OCI-LY7 (cell line): ENCODE measurements around the gene ZNF154. TPM values are rescaled to one million over a fixed set of nuclear protein-coding genes. Genes with fewer than 3 reads are reported as not detected.

Experiments used
- BruUV-seq: library from RNA; stranded (reverse); fragments of 400-500 nt; replicated peaks from 2 replicates; lab custom pipeline; 2021; lab: Mats Ljungman, UMichigan
- CTCF ChIA-PET: fragments of 300-600 bp; sonication (Branson Sonifier 250); formaldehyde crosslinking; loops from one replicate; lab custom pipeline; 2022; ENCODE audit warnings: antibody characterized with exemption; ENCODE audit not compliant: unreplicated experiment; lab: Charles Lee
- POLR2A ChIA-PET: fragments of 300-600 bp; sonication (Branson Sonifier 250); formaldehyde crosslinking; loops from one replicate; lab custom pipeline; 2022; ENCODE audit warnings: antibody characterized with exemption; lab: Charles Lee
- DNase-seq: peaks from one replicate; pipeline ENCODE4 v3.0.0-alpha.2; 2015; ENCODE audit warnings: low spot score
- H2AFZ ChIP-seq: fragments of 200-600 bp; sonication (generic), shearing (Covaris generic); 2 replicates; pipeline ENCODE4 v1.6.1; 2014; ENCODE audit warnings: mild to moderate bottlenecking, antibody characterized with exemption, low read length, moderate library complexity
- H3K27ac ChIP-seq: fragments of 200-600 bp; sonication (generic); 2 replicates; pipeline ENCODE4 v1.5.1; 2014; ENCODE audit warnings: mixed run types, low read depth, mild to moderate bottlenecking, moderate library complexity, low read length, inconsistent platforms; ENCODE audit not compliant: poor library complexity, severe bottlenecking
- H3K36me3 ChIP-seq: fragments of 200-600 bp; sonication (generic); 2 replicates; pipeline ENCODE4 v1.6.1; 2014; ENCODE audit warnings: mild to moderate bottlenecking, antibody characterized with exemption, low read length, moderate library complexity, mixed read lengths; ENCODE audit not compliant: insufficient read depth
- H3K4me1 ChIP-seq: fragments of 200-600 bp; sonication (generic); 2 replicates; pipeline ENCODE4 v1.5.1; 2014; ENCODE audit warnings: mild to moderate bottlenecking, low read length; ENCODE audit not compliant: insufficient read depth, poor library complexity, severe bottlenecking
- H3K4me2 ChIP-seq: fragments of 200-600 bp; sonication (generic); 2 replicates; pipeline ENCODE4 v1.6.1; 2014; ENCODE audit warnings: mild to moderate bottlenecking, low read length
- H3K4me3 ChIP-seq: fragments of 200-600 bp; sonication (generic); 2 replicates; pipeline ENCODE4 v1.5.1; 2014; ENCODE audit warnings: mild to moderate bottlenecking, low read depth, low read length; ENCODE audit not compliant: poor library complexity, severe bottlenecking
- H3K79me2 ChIP-seq: fragments of 200-600 bp; sonication (generic); 2 replicates; pipeline ENCODE4 v1.6.1; 2016; ENCODE audit warnings: low read depth, mild to moderate bottlenecking, low read length, moderate library complexity, mixed read lengths; ENCODE audit not compliant: insufficient read depth
- H3K9me2 ChIP-seq: fragments of 200-600 bp; sonication (generic); 2 replicates; pipeline ENCODE4 v1.6.1; 2016; ENCODE audit warnings: mild to moderate bottlenecking, low read length, mixed read lengths; ENCODE audit not compliant: insufficient read depth
- H3K9me3 ChIP-seq: fragments of 200-600 bp; sonication (generic); 2 replicates; pipeline ENCODE4 v1.6.1; 2014; ENCODE audit warnings: mild to moderate bottlenecking, mixed run types, low read length, mixed read lengths
- H4K20me1 ChIP-seq: fragments of 200-600 bp; sonication (generic); 2 replicates; pipeline ENCODE4 v1.6.1; 2014; ENCODE audit warnings: mild to moderate bottlenecking, antibody characterized with exemption, low read length, moderate library complexity, mixed read lengths; ENCODE audit not compliant: insufficient read depth
- CTCF ChIP-seq: fragments of 200-600 bp; sonication (generic); conservative IDR thresholded peaks from 2 replicates; pipeline ENCODE4 v1.5.1; 2014; ENCODE audit warnings: mild to moderate bottlenecking, antibody characterized with exemption, low read length, moderate library complexity, mixed read lengths
- EZH2phosphoT487 ChIP-seq: fragments of 200-600 bp; sonication (generic); IDR thresholded peaks from 2 replicates; pipeline ENCODE4 v1.6.1; 2018; ENCODE audit warnings: low read depth, borderline replicate concordance, mild to moderate bottlenecking, mixed run types, antibody characterized with exemption, low read length, moderate library complexity, mixed read lengths
- intact Hi-C: fragments of 100-400 bp; cut with micrococcal nuclease; formaldehyde crosslinking; loops from one replicate; pipeline ENCODE4 v1.10.0; 2022; ENCODE audit not compliant: unreplicated experiment
- total RNA-seq, 2 experiments: library from RNA; depleted of rRNA in 1 of 2; stranded (reverse); fragments of >200 nt in 1 of 2; shearing (Covaris generic) in 1 of 2; gene quantifications; 2 replicates each; pipeline ENCODE4 v1.2.3, GENCODE V29; 2014 to 2022

ZNF154 gene
- total RNA-seq, 2 experiments from 2014 or later: not detected

GRCh38 chr19:57648331-57649003 lies 60.5 kb downstream of the ZNF154 start:
- Histone ChIP-seq H3K4me3 (no peak overlapping the region), H3K79me2 (no peaks in the 10 kb centered on the region), H3K9me2 (no peaks in the 10 kb centered on the region), H3K36me3 (no peaks in the 10 kb centered on the region; the same call in 1 of the 2 replicates), H3K4me2 (no peak overlapping the region), H3K9me3 (no peaks in the 10 kb centered on the region), H3K27ac (no peak overlapping the region), H2AFZ (no peak overlapping the region), H3K4me1 (no peaks in the 10 kb centered on the region), H4K20me1 (no peaks in the 10 kb centered on the region)
- intact Hi-C loops: no loop called here
- no TSS peak for BruUV-seq
- CTCF ChIA-PET: no interaction called here
- TF ChIP-seq EZH2phosphoT487: no peak
- no peak for TF ChIP-seq CTCF
- POLR2A ChIA-PET: no interaction called here
- DNase-seq: no peak

Other genes starting within 250 kb of the ZNF154 start
- gene ZNF772, start 231.6 kb downstream of the ZNF154 start, total RNA-seq (2014; rRNA removed; shearing (Covaris generic)): 0.85 and 0.88 TPM in 2 replicates
- gene ZNF772, start 231.6 kb downstream of the ZNF154 start, total RNA-seq (2022): 1.1 and 1.5 TPM in 2 replicates
- gene ZNF419, start 221.5 kb downstream of the ZNF154 start, total RNA-seq (2014; rRNA removed; shearing (Covaris generic)): 5.0 and 7.2 TPM in 2 replicates
- 6.7 and 10.5 TPM in 2 replicates for gene ZNF419, start 221.5 kb downstream of the ZNF154 start, total RNA-seq (2022)
- gene ZNF773, start 209.3 kb downstream of the ZNF154 start, total RNA-seq (2014; rRNA removed; shearing (Covaris generic)): 9.6 and 12.0 TPM in 2 replicates
- gene ZNF773, start 209.3 kb downstream of the ZNF154 start, total RNA-seq (2022): 6.1 and 8.7 TPM in 2 replicates
- gene ZNF549, start 181.8 kb downstream of the ZNF154 start, total RNA-seq (2014; rRNA removed; shearing (Covaris generic)): 6.1 and 7.5 TPM in 2 replicates
- 6.6 and 8.8 TPM in 2 replicates for gene ZNF549, start 181.8 kb downstream of the ZNF154 start, total RNA-seq (2022)
- gene ZNF550, start 149.3 kb downstream of the ZNF154 start, total RNA-seq (2014; rRNA removed; shearing (Covaris generic)): 6.3 and 6.9 TPM in 2 replicates
- 6.8 and 8.7 TPM in 2 replicates for gene ZNF550, start 149.3 kb downstream of the ZNF154 start, total RNA-seq (2022)
- 4.6 and 5.0 TPM in 2 replicates for gene ZNF416, start 130.3 kb downstream of the ZNF154 start, total RNA-seq (2014; rRNA removed; shearing (Covaris generic))
- gene ZNF416, start 130.3 kb downstream of the ZNF154 start, total RNA-seq (2022): 3.1 and 4.9 TPM in 2 replicates
- 0.47 and 0.98 TPM in 2 replicates for gene ZIK1, start 125.1 kb downstream of the ZNF154 start, total RNA-seq (2014; rRNA removed; shearing (Covaris generic))
- not detected in 2 replicates for gene ZIK1, start 125.1 kb downstream of the ZNF154 start, total RNA-seq (2022)
- gene ZNF530, start 109.3 kb downstream of the ZNF154 start, total RNA-seq (2014; rRNA removed; shearing (Covaris generic)): 6.2 and 13.4 TPM in 2 replicates
- 7.7 and 8.0 TPM in 2 replicates for gene ZNF530, start 109.3 kb downstream of the ZNF154 start, total RNA-seq (2022)
- 11.1 and 19.9 TPM in 2 replicates for gene ZNF134, start 95.0 kb downstream of the ZNF154 start, total RNA-seq (2014; rRNA removed; shearing (Covaris generic))
- 7.7 and 11.0 TPM in 2 replicates for gene ZNF134, start 95.0 kb downstream of the ZNF154 start, total RNA-seq (2022)
- gene ZNF211, start 76.0 kb downstream of the ZNF154 start, total RNA-seq (2014; rRNA removed; shearing (Covaris generic)): 12.1 and 19.0 TPM in 2 replicates
- 10.5 and 15.2 TPM in 2 replicates for gene ZNF211, start 76.0 kb downstream of the ZNF154 start, total RNA-seq (2022)
- not detected in 2 replicates for gene ZSCAN4, start 40.3 kb downstream of the ZNF154 start, total RNA-seq (2014; rRNA removed; shearing (Covaris generic))
- not detected in 2 replicates for gene ZSCAN4, start 40.3 kb downstream of the ZNF154 start, total RNA-seq (2022)
- gene ZNF551, start 27.2 kb downstream of the ZNF154 start, total RNA-seq (2014; rRNA removed; shearing (Covaris generic)): 14.2 and 21.3 TPM in 2 replicates
- gene ZNF551, start 27.2 kb downstream of the ZNF154 start, total RNA-seq (2022): 10.5 and 12.0 TPM in 2 replicates
- gene ZNF671, start 18.4 kb upstream of the ZNF154 start, total RNA-seq (2014; rRNA removed; shearing (Covaris generic)): 9.2 and 10.8 TPM in 2 replicates
- gene ZNF671, start 18.4 kb upstream of the ZNF154 start, total RNA-seq (2022): 9.8 and 11.4 TPM in 2 replicates
- gene ZNF776, start 37.6 kb upstream of the ZNF154 start, total RNA-seq (2014; rRNA removed; shearing (Covaris generic)): 17.3 and 36.0 TPM in 2 replicates
- 19.6 and 20.6 TPM in 2 replicates for gene ZNF776, start 37.6 kb upstream of the ZNF154 start, total RNA-seq (2022)
- 19.7 and 21.6 TPM in 2 replicates for gene ZNF586, start 60.5 kb upstream of the ZNF154 start, total RNA-seq (2014; rRNA removed; shearing (Covaris generic))
- gene ZNF586, start 60.5 kb upstream of the ZNF154 start, total RNA-seq (2022): 23.8 and 25.2 TPM in 2 replicates
- 8.6 and 10.2 TPM in 2 replicates for gene ZNF552, start 105.7 kb upstream of the ZNF154 start, total RNA-seq (2014; rRNA removed; shearing (Covaris generic))
- 11.4 and 12.5 TPM in 2 replicates for gene ZNF552, start 105.7 kb upstream of the ZNF154 start, total RNA-seq (2022)
- gene ZNF587B, start 121.1 kb upstream of the ZNF154 start, total RNA-seq (2014; rRNA removed; shearing (Covaris generic)): 19.8 and 20.2 TPM in 2 replicates
- gene ZNF587B, start 121.1 kb upstream of the ZNF154 start, total RNA-seq (2022): 24.6 and 25.8 TPM in 2 replicates
- gene ZNF587, start 140.7 kb upstream of the ZNF154 start, total RNA-seq (2014; rRNA removed; shearing (Covaris generic)): 22.7 and 25.0 TPM in 2 replicates
- gene ZNF587, start 140.7 kb upstream of the ZNF154 start, total RNA-seq (2022): 45.9 and 52.5 TPM in 2 replicates
- gene ZNF814, start 179.8 kb upstream of the ZNF154 start, total RNA-seq (2014; rRNA removed; shearing (Covaris generic)): 27.4 and 30.4 TPM in 2 replicates
- gene ZNF814, start 179.8 kb upstream of the ZNF154 start, total RNA-seq (2022): 42.6 and 50.1 TPM in 2 replicates
- 21.4 and 28.6 TPM in 2 replicates for gene ZNF417, start 207.4 kb upstream of the ZNF154 start, total RNA-seq (2014; rRNA removed; shearing (Covaris generic))
- gene ZNF417, start 207.4 kb upstream of the ZNF154 start, total RNA-seq (2022): 20.6 and 24.0 TPM in 2 replicates
- gene ZNF418, start 226.2 kb upstream of the ZNF154 start, total RNA-seq (2014; rRNA removed; shearing (Covaris generic)): 0.57 and 2.1 TPM in 2 replicates
- gene ZNF418, start 226.2 kb upstream of the ZNF154 start, total RNA-seq (2022): 1.5 and 1.7 TPM in 2 replicates
- 4.6 and 5.7 TPM in 2 replicates for gene ZNF256, start 238.5 kb upstream of the ZNF154 start, total RNA-seq (2014; rRNA removed; shearing (Covaris generic))
- gene ZNF256, start 238.5 kb upstream of the ZNF154 start, total RNA-seq (2022): 9.0 and 13.6 TPM in 2 replicates